Measurements from ENCODE around the gene MADD.
A peak's percentile ranks its signal among the peaks of the same experiment; 100 is the strongest.

MADD gene

DNA sequence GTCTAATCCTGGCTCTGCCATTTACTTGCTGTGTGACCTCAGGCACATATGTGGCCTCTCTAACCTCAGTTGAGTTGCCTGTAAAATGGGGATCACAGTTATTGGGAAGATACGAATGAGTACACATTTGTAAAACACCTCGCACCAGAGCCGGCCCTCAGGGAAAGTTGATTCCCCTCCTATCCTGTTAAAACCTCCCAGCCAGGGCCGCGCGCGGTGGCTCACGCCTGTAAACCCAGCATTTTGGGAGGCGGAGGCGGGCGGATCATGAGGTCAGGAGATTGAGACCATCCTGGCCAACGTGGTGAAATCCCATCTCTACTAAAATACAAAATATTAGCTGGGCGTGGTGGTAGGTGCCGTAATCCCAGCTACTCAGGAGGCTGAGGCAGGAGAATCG lies 90.4 kb downstream of the MADD start:
- DNase-seq = no peak

DNA sequence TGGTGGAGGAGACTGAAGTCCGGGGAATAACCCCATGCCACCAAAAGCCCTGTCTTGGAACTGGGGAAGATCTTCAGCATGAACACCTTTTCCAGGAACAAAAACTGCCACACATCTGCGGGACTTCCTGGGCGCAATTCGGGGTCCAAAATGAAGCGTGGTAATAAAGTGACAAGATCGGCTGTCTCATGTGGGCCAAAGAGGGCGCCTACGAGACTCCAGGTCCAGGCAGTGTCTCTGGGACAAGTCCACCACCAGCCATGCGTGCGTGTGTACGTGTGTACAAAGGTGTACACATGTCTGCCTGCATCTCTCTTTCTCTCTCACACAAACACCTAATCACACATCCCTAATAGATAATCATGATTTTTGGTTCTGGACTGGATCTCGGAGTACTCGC lies 91.5 kb downstream of the MADD start:
- no peak for DNase-seq

DNA sequence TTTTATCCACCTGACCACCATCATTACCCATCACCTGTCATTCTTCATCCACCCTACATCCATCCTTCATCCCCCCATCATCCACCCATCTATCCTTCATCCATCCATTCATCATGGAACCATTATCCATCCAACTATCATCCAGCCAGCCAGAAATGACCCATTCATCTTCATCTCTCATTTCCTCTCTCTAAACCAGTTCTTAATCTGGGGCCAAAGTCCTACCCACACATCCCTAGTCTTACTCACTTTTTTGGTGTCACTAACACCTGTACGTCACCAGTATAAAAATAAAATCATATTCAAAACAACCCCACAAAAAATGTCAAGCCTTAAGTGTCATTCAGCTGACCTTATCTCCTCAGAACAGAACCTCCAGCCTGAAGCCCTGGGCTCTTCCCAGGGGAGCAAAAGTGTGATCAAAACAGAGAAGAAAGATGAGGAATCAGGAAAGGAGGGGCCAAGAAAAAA lies 96.1 kb downstream of the MADD start:
- DNase-seq = no peak

DNA sequence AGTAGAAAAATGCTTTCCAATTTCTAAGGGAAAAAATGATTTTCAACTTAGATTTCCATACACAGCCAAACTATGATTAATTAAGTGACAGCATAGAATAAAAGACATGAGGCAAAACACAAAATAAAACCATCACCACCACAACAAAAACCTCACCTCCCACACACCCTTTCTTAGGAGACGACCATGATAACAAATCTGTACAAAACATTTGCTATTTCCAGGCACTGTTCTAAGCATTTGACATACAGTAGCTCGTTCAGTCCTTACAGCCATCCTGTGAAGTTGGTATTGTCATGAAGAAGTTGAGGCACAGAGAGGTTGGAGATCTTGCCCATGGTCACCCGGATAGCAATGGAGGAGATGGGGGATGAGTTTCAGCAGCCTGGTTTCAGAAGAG lies 99.7 kb downstream of the MADD start:
- DNase-seq = no peak

- no peak for DNase-seq
Measured at GRCh38 chr11:47372422-47372821, 102.5 kb downstream of the MADD start.

- DNase-seq = peak; percentile 84
Measured at GRCh38 chr11:47373876-47374719, 104.2 kb downstream of the MADD start.

DNA sequence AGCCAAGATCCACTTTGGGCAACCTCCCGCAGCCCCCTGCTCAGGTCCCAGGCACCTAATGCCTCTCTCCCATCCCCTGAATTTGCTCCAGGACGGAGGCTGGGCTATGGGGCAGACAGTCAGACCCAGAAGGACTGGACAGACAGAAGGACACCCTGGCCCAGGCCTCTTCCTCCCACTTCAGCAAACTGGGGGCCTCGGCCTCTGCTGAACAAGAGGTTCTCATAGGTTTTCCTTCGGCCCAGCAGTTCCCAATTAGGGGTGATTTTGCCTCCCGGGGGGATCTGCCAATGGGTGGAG lies 104.7 kb downstream of the MADD start:
- no peak for DNase-seq

DNA sequence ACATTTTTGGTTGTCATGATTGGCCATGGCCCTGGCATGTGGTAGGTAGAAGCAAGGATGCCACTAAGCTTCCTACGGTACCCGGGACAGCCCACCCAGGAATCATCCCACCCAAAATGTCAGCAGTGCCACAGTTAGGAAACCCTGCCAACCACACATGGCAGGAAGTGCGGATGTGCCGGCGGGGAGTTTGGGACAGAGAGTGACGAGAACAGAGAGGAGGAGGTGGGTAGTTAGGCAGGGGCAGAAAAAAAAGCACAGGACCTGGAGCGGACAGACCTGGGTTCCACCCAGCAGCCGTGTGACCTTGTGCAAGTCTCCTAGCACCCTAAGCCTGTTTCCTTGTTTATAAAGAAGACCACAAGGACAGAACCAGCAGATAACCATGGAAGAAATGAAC lies 105.1 kb downstream of the MADD start:
- no peak for DNase-seq

DNA sequence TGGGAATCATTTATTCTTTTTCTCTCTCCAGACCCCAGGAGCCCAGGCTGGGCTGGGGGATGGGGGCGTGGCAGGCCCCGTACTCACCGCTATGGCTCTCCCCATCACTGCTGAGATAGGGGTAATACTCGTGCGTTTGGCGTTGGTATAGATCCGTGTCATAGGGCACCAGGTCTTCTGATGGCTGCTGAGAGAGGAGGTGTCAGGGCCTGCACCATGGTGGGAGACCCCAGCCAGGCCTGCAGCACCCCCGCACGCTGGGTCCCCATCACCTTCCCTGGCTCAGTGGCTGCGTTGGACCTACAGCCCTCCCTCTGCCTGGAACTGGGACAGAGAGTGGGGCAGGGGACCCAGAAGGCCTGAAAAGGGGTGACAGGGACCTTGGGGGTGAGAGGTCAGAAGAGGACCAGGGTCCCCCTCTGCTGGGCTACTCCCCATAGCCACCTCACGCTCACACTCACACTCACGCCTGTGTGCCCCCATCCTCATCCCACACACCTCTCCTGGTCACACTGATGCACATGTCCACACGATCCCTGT lies 105.7 kb downstream of the MADD start:
- no peak for DNase-seq

DNA sequence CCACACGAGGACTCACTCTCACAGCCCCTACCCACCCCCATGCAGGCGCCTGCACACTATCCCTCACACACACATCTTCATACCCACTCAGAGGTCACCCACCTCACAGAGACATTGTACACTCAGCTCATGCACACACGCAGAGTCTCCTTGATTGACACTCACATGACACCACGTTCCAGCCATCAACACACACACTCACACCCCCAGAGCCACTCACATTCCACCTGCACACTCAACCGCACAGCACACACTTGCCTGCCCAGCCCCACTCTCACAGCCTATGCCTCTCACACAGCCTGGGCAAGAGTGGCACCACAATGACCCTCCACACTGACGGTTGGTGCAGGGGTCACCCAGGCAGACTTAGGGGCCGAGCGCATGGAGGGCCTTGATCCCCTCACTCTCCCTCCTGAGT lies 106.2 kb downstream of the MADD start:
- DNase-seq = no peak

GRCh38 chr11:47376525-47377371 lies 106.8 kb downstream of the MADD start:
- no peak for DNase-seq

- no peak for DNase-seq
Measured at GRCh38 chr11:47377571-47378009, 107.7 kb downstream of the MADD start.

DNA sequence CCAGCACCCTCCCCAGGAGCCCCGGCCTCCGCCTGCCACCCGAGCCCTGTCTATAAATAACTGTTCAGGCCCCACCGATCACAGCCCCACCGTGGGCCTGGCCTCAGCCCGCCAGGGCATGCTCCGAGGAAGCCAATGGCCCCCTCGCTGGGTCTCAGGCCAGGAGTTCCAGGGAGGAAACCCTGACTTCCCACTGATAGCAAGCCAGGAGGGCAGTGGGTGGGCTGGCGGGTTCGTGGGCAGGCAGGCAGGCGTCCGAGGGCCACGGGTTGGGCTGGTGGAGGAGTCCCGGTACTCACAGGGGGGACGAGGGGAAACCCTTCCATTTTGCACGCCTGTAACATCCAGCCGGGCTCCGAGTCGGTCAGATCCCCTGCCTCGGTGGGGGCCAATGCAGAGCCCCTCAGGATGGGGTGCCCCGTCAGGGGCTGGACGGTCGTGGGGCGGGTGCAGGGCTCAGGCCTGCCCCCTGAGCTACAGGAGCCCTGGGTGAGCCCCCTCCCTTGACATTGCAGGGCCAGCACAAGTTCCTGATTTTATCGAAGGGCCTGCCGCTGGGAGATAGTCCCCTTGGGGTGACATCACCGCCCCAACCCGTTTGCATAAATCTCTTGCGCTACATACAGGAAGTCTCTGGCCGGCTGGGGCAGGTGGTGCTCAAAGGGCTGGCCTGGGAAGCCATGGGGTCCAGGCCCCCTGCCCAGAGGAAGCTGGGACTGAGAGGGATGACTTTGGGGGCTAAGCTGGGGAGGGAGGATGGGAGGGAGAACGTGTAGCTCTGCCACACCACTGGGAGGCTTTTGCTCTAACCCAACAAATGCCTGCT lies 108.3 kb downstream of the MADD start, which contains the start of gene SPI1:
SPI1 (minus strand) TSS at position 538 of the 826 bp plus-strand sequence; CDS start at position 344, 194 bp downstream.
- no peak for DNase-seq

GRCh38 chr11:47378836-47379170 lies 108.9 kb downstream of the MADD start:
- no peak for DNase-seq

DNA sequence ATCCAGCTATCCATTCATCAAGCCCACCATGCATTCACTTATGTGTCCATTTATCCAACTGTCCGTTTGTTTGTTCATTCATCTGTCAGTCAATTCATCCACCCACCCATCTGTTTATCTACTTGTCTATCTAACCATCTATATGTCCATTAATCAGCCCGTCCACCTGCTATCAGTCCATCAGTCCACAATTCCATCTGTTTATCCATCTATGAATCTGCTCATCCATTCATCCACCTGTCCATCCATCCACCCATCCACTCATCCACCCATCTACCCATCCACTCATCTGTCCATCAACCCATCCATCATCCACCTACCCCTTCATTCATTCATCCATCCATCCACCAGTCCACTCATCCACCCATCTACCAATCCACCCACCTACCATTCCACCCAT lies 109.4 kb downstream of the MADD start:
- DNase-seq = no peak

Data from stimulated activated CD4-positive, alpha-beta T cell treated with anti-CD3 and anti-CD28 coated beads, Interleukin-1b, Interleukin-23, amount 100 ng/mL, for 48 hours (primary cell).